H9 (cell line): ENCODE results near the gene TENT5A. TPM values are rescaled to one million over a fixed set of nuclear protein-coding genes. Genes with fewer than 3 reads are reported as not detected.

ENCODE experiments used
- DNase-seq: peaks from one replicate; pipeline ENCODE4 v3.0.0-alpha.2; 2017
- H2AFZ ChIP-seq: one replicate; pipeline ENCODE4 v1.6.1; 2013; ENCODE audit warnings: mild to moderate bottlenecking, low read length, control low read depth, moderate library complexity
- H2AK5ac ChIP-seq: 2 replicates; pipeline ENCODE4 v1.6.1; 2013; ENCODE audit warnings: low read length, control low read depth, mixed read lengths; ENCODE audit not compliant: insufficient read length
- H2BK120ac ChIP-seq: one replicate; pipeline ENCODE4 v1.6.1; 2013; ENCODE audit warnings: low read depth, mild to moderate bottlenecking, low read length, control low read depth, inconsistent platforms; ENCODE audit not compliant: poor library complexity, severe bottlenecking
- H2BK12ac ChIP-seq: 2 replicates; pipeline ENCODE4 v1.6.1; 2013; ENCODE audit warnings: low read length, control low read depth, mixed read lengths, low read depth; ENCODE audit not compliant: insufficient read length
- H2BK15ac ChIP-seq: 2 replicates; pipeline ENCODE4 v1.6.1; 2013; ENCODE audit warnings: low read depth, low read length, control low read depth
- H2BK20ac ChIP-seq: one replicate; pipeline ENCODE4 v1.6.1; 2013; ENCODE audit warnings: low read depth, mild to moderate bottlenecking, low read length, control low read depth, inconsistent platforms; ENCODE audit not compliant: poor library complexity, severe bottlenecking
- H2BK5ac ChIP-seq: 2 replicates; pipeline ENCODE4 v1.6.1; 2013; ENCODE audit warnings: low read length, control low read depth, mixed read lengths; ENCODE audit not compliant: insufficient read length
- H3K14ac ChIP-seq: 2 replicates; pipeline ENCODE4 v1.6.1; 2013; ENCODE audit warnings: low read length, control low read depth; ENCODE audit not compliant: insufficient read depth
- H3K18ac ChIP-seq: 2 replicates; pipeline ENCODE4 v1.6.1; 2013; ENCODE audit warnings: low read depth, mild to moderate bottlenecking, mixed read lengths, low read length, control low read depth; ENCODE audit not compliant: insufficient read length
- H3K23ac ChIP-seq: 2 replicates; pipeline ENCODE4 v1.6.1; 2013; ENCODE audit warnings: low read length, control low read depth, mixed read lengths, low read depth; ENCODE audit not compliant: insufficient read length
- H3K23me2 ChIP-seq: 2 replicates; pipeline ENCODE4 v1.6.1; 2013; ENCODE audit warnings: low read depth, mild to moderate bottlenecking, mixed read lengths, low read length, control low read depth; ENCODE audit not compliant: insufficient read length, poor library complexity, severe bottlenecking
- H3K27ac ChIP-seq: 2 replicates; pipeline ENCODE4 v1.5.1; 2013; ENCODE audit warnings: low read length, control low read depth, mixed read lengths, low read depth; ENCODE audit not compliant: insufficient read length
- H3K27me3 ChIP-seq: 2 replicates; pipeline ENCODE4 v1.6.1; 2013; ENCODE audit warnings: low read length, control low read depth, inconsistent platforms; ENCODE audit not compliant: insufficient read depth
- H3K4ac ChIP-seq: 2 replicates; pipeline ENCODE4 v1.6.1; 2013; ENCODE audit warnings: low read depth, mild to moderate bottlenecking, control low read depth, inconsistent platforms, low read length, moderate library complexity
- H3K4me1 ChIP-seq: 2 replicates; pipeline ENCODE4 v1.6.1; 2013; ENCODE audit warnings: low read length, control low read depth, inconsistent platforms; ENCODE audit not compliant: insufficient read depth
- H3K4me2 ChIP-seq: 2 replicates; pipeline ENCODE4 v1.6.1; 2013; ENCODE audit warnings: low read length, control low read depth, mixed read lengths; ENCODE audit not compliant: insufficient read length, insufficient read depth
- H3K56ac ChIP-seq: 2 replicates; pipeline ENCODE4 v1.6.1; 2013; ENCODE audit warnings: low read depth, mild to moderate bottlenecking, mixed read lengths, low read length, control low read depth; ENCODE audit not compliant: insufficient read length
- H3K79me1 ChIP-seq: 2 replicates; pipeline ENCODE4 v1.6.1; 2013; ENCODE audit warnings: low read depth, mild to moderate bottlenecking, moderate library complexity, low read length, control low read depth, inconsistent platforms; ENCODE audit not compliant: insufficient read depth, poor library complexity, severe bottlenecking
- H3K79me2 ChIP-seq: 2 replicates; pipeline ENCODE4 v1.6.1; 2013; ENCODE audit warnings: low read length, control low read depth, inconsistent platforms; ENCODE audit not compliant: insufficient read depth
- H3K9ac ChIP-seq: 2 replicates; pipeline ENCODE4 v1.6.1; 2013; ENCODE audit warnings: low read length, control low read depth, mixed read lengths; ENCODE audit not compliant: insufficient read length; ENCODE audit errors: extremely low read depth
- H3K9me3 ChIP-seq: one replicate; pipeline ENCODE4 v1.6.1; 2013; ENCODE audit warnings: low read depth, low read length, inconsistent platforms; ENCODE audit not compliant: control insufficient read depth
- H3T11ph ChIP-seq: one replicate; pipeline ENCODE4 v1.6.1; 2013; ENCODE audit warnings: mild to moderate bottlenecking, low read length, control low read depth, inconsistent platforms
- H4K20me1 ChIP-seq: one replicate; pipeline ENCODE4 v1.6.1; 2013; ENCODE audit not compliant: control insufficient read depth, insufficient read length, insufficient read depth
- H4K5ac ChIP-seq: 2 replicates; pipeline ENCODE4 v1.6.1; 2013; ENCODE audit warnings: low read depth, mild to moderate bottlenecking, mixed read lengths, low read length, control low read depth; ENCODE audit not compliant: insufficient read length
- H4K8ac ChIP-seq: replicated peaks from 2 replicates; pipeline ENCODE4 v1.6.1; 2013; ENCODE audit warnings: low read length, control low read depth, mixed read lengths, low read depth; ENCODE audit not compliant: insufficient read length
- H4K91ac ChIP-seq: 2 replicates; pipeline ENCODE4 v1.6.1; 2013; ENCODE audit warnings: low read depth, mild to moderate bottlenecking, moderate library complexity, mixed read lengths, low read length, control low read depth; ENCODE audit not compliant: insufficient read length
- H3K27ac Mint-ChIP-seq, 3 experiments: 2 replicates in 2 of 3; 3 replicates in 1 of 3; pipeline ENCODE4 v1.8.0; 2020 to 2021; ENCODE audit warnings: mixed read lengths in 3 of 3, mild to moderate bottlenecking in 1 of 3, moderate library complexity in 1 of 3
- H3K27me3 Mint-ChIP-seq: 2 replicates; pipeline ENCODE4 v1.8.0; 2021; ENCODE audit warnings: low read depth, mild to moderate bottlenecking, moderate library complexity, mixed read lengths
- H3K36me3 Mint-ChIP-seq, 3 experiments: 2 replicates in 2 of 3; 3 replicates in 1 of 3; pipeline ENCODE4 v1.8.0; 2020 to 2021; ENCODE audit warnings: low read depth in 3 of 3, mixed read lengths in 3 of 3; ENCODE audit not compliant: insufficient read depth in 1 of 3
- H3K4me1 Mint-ChIP-seq, 2 experiments: 2 replicates each; pipeline ENCODE4 v1.8.0; 2020; ENCODE audit warnings: mixed read lengths in 2 of 2
- H3K4me3 Mint-ChIP-seq, 2 experiments: 2 replicates in 1 of 2; 3 replicates in 1 of 2; pipeline ENCODE4 v1.8.0; 2020 to 2021; ENCODE audit warnings: mild to moderate bottlenecking in 2 of 2, mixed read lengths in 2 of 2, moderate library complexity in 1 of 2
- H3K9me3 Mint-ChIP-seq, 2 experiments: 2 replicates in 1 of 2; 3 replicates in 1 of 2; pipeline ENCODE4 v1.8.0; 2020; ENCODE audit warnings: mild to moderate bottlenecking in 2 of 2, mixed read lengths in 2 of 2, moderate library complexity in 1 of 2
- WGBS: extraction: QIAGEN DNeasy Blood & Tissue Kit; methylation state at CpG from one replicate; pipeline ENCODE4 v1.1.7; 2013; ENCODE audit warnings: missing lambda C conversion rate, low lambda C conversion rate, mixed read lengths; ENCODE audit not compliant: insufficient read length; ENCODE audit errors: extremely low coverage; 5-methylcytosine and 5-hydroxymethylcytosine counted together
- total RNA-seq: library from RNA; stranded (reverse); gene quantifications from 2 replicates; pipeline ENCODE4 v1.2.1, GENCODE V29; 2021
- TF ChIP-seq, protein P1 (sequence below): fragments of 200-600 bp; sonication (generic); conservative IDR thresholded peaks from 3 replicates; pipeline ENCODE4 v1.8.0; 2021; ENCODE audit warnings: antibody characterized with exemption, mild to moderate bottlenecking

The TENT5A gene
- total RNA-seq, 1 experiment from 2014 or later = 1.4 TPM

DNA sequence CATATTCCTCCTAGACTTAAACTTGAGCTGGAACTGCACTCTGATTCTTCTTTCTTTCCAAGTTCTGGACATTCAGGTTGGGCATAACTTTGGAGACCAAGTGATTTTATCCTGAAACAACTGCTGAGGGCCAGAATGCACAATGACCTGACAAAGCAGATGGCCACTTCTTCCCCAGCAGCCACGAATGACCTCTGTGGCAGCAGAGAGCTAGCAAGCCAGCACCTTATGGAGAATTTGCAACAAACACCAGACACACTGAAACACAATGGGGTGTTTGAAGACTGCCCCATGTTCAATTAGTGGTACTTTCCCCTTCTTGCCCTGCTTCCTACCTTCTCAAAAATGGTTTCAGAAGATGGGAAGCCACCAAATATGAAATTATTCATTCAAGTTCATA lies 4.2 kb upstream of the TENT5A start:
- H3K36me3 Mint-ChIP-seq = no peaks in the 10 kb centered on the region; a peak in 1 of 7 replicates
- H2BK20ac ChIP-seq = no peak overlapping the region
- TF ChIP-seq, protein P1, sequence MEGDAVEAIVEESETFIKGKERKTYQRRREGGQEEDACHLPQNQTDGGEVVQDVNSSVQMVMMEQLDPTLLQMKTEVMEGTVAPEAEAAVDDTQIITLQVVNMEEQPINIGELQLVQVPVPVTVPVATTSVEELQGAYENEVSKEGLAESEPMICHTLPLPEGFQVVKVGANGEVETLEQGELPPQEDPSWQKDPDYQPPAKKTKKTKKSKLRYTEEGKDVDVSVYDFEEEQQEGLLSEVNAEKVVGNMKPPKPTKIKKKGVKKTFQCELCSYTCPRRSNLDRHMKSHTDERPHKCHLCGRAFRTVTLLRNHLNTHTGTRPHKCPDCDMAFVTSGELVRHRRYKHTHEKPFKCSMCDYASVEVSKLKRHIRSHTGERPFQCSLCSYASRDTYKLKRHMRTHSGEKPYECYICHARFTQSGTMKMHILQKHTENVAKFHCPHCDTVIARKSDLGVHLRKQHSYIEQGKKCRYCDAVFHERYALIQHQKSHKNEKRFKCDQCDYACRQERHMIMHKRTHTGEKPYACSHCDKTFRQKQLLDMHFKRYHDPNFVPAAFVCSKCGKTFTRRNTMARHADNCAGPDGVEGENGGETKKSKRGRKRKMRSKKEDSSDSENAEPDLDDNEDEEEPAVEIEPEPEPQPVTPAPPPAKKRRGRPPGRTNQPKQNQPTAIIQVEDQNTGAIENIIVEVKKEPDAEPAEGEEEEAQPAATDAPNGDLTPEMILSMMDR = no peak

More for the DNA sequence above, 4.2 kb upstream of the TENT5A start:
- no peak overlapping the region for H3K4ac ChIP-seq
- H2AFZ ChIP-seq = no peak overlapping the region
- no peaks in the 10 kb centered on the region for H3K9me3 ChIP-seq
- no peak overlapping the region for H3K9ac ChIP-seq
- no peak overlapping the region for H2AK5ac ChIP-seq
- H3K27ac Mint-ChIP-seq = no peak overlapping the region
- no peak overlapping the region for H2BK15ac ChIP-seq
- no peak overlapping the region for H3K56ac ChIP-seq
- H4K91ac ChIP-seq = no peak overlapping the region
- H3K27ac ChIP-seq = no peak overlapping the region
- H3K27me3 ChIP-seq = peaks cover 4% of the 10 kb centered on the region; the same call in 1 of the 2 replicates
- no peak overlapping the region for H2BK120ac ChIP-seq
- H3K4me3 Mint-ChIP-seq = no peak overlapping the region
- no peak overlapping the region for H3K14ac ChIP-seq
- no peaks in the 10 kb centered on the region for H3K4me1 ChIP-seq
- no peaks in the 10 kb centered on the region for H4K20me1 ChIP-seq
- peaks cover 19 to 21% of the 10 kb centered on the region in 2 experiments for H3K4me1 Mint-ChIP-seq
- no peaks in the 10 kb centered on the region for H3K79me2 ChIP-seq
- no peak overlapping the region for H3K23ac ChIP-seq
- no peak overlapping the region for H4K5ac ChIP-seq
- no peak overlapping the region for H3K18ac ChIP-seq
- WGBS = no CpG with 5 or more reads among the region's 1 CpG
- peaks cover 7% of the 10 kb centered on the region for H3K23me2 ChIP-seq
- no peak overlapping the region for H3K4me2 ChIP-seq
- peaks cover 24% of the 10 kb centered on the region for H3K27me3 Mint-ChIP-seq
- H3K79me1 ChIP-seq = no peaks in the 10 kb centered on the region
- H2BK5ac ChIP-seq = no peak overlapping the region
- no peak overlapping the region for H3T11ph ChIP-seq
- H4K8ac ChIP-seq = no peak overlapping the region
- no peaks in the 10 kb centered on the region for H3K9me3 Mint-ChIP-seq
- H2BK12ac ChIP-seq = no peak overlapping the region
- DNase-seq = no peak
